ENCODE data around the gene UCHL1.

Gene UCHL1

GRCh38 chr4:41256740-41257256 lies at the start of gene UCHL1:
Gene UCHL1 (plus strand): TSS chr4:41256928. CDS start chr4:41256977, 49 bp downstream.
- DNase-seq, result peak; percentile 84

GRCh38 chr4:41207291-41207831 lies 49.4 kb upstream of the UCHL1 start:
- no peak for DNase-seq

- DNase-seq, result no peak
Observed at GRCh38 chr4:41209187-41209586, 47.5 kb upstream of the UCHL1 start.

- no peak for DNase-seq
Observed at GRCh38 chr4:41209901-41210300, 46.8 kb upstream of the UCHL1 start.

GRCh38 chr4:41211951-41212615 lies 44.6 kb upstream of the UCHL1 start:
- no peak for DNase-seq

GRCh38 chr4:41212616-41213203 lies 44.0 kb upstream of the UCHL1 start:
- DNase-seq, result no peak

GRCh38 chr4:41213625-41214135 lies 43.0 kb upstream of the UCHL1 start:
- no peak for DNase-seq

GRCh38 chr4:41214136-41214824 lies 42.4 kb upstream of the UCHL1 start, which contains the start of gene APBB2:
Gene APBB2 (minus strand): TSS chr4:41214542. CDS start chr4:41033254, 181,288 bp downstream.
- peak; percentile 82 for DNase-seq

- no peak for DNase-seq
Observed at GRCh38 chr4:41214825-41215146, 41.9 kb upstream of the UCHL1 start.

- DNase-seq, result no peak
Observed at GRCh38 chr4:41215155-41215554, 41.6 kb upstream of the UCHL1 start.

GRCh38 chr4:41215969-41216293 lies 40.8 kb upstream of the UCHL1 start:
- DNase-seq, result no peak

- peak; percentile 45 for DNase-seq
Observed at GRCh38 chr4:41216294-41217019, 40.3 kb upstream of the UCHL1 start.

GRCh38 chr4:41217020-41217333 lies 39.8 kb upstream of the UCHL1 start:
- DNase-seq, result no peak

GRCh38 chr4:41217374-41217773 lies 39.4 kb upstream of the UCHL1 start:
- no peak for DNase-seq

- no peak for DNase-seq
Observed at GRCh38 chr4:41218703-41219102, 38.0 kb upstream of the UCHL1 start.

GRCh38 chr4:41219421-41219950 lies 37.2 kb upstream of the UCHL1 start:
- DNase-seq, result no peak

- DNase-seq, result no peak
Observed at GRCh38 chr4:41221850-41222645, 34.7 kb upstream of the UCHL1 start.

- no peak for DNase-seq
Observed at GRCh38 chr4:41227902-41228301, 28.8 kb upstream of the UCHL1 start.

- no peak for DNase-seq
Observed at GRCh38 chr4:41232406-41232805, 24.3 kb upstream of the UCHL1 start.

GRCh38 chr4:41232856-41233255 lies 23.9 kb upstream of the UCHL1 start:
- DNase-seq, result no peak

- DNase-seq, result no peak
Observed at GRCh38 chr4:41236032-41236431, 20.7 kb upstream of the UCHL1 start.

- no peak for DNase-seq
Observed at GRCh38 chr4:41236508-41236907, 20.2 kb upstream of the UCHL1 start.
